GM23248 (cell line): Measurements from ENCODE around the gene STX8. TPM values are rescaled to one million over a fixed set of nuclear protein-coding genes. Genes with fewer than 3 reads are reported as not detected.

Source experiments
- DNase-seq: peaks from one replicate; pipeline ENCODE4 v3.0.0-alpha.2; 2015
- H2AFZ ChIP-seq: fragments of 200-600 bp; sonication (generic); 2 replicates; pipeline ENCODE4 v1.6.1; 2016; ENCODE audit warnings: antibody characterized with exemption
- H3F3A ChIP-seq: fragments of 200-600 bp; sonication (generic); 2 replicates; pipeline ENCODE4 v1.6.1; 2016; ENCODE audit warnings: mild to moderate bottlenecking, antibody characterized with exemption, mixed run types; ENCODE audit not compliant: insufficient read depth
- H3K27ac ChIP-seq: fragments of 200-600 bp; sonication (generic); 2 replicates; pipeline ENCODE4 v1.5.1; 2016; ENCODE audit warnings: mild to moderate bottlenecking
- H3K27me3 ChIP-seq: fragments of 200-600 bp; sonication (generic); replicated peaks from 2 replicates; pipeline ENCODE4 v1.6.1; 2016; ENCODE audit warnings: mild to moderate bottlenecking; ENCODE audit not compliant: insufficient read depth
- H3K36me3 ChIP-seq: fragments of 200-600 bp; sonication (generic); 2 replicates; pipeline ENCODE4 v1.6.1; 2016; ENCODE audit warnings: low read depth, mild to moderate bottlenecking
- H3K4me1 ChIP-seq: fragments of 200-600 bp; sonication (generic); 2 replicates; pipeline ENCODE4 v1.6.1; 2016; ENCODE audit warnings: mild to moderate bottlenecking; ENCODE audit not compliant: insufficient read depth
- H3K4me2 ChIP-seq: fragments of 200-600 bp; sonication (generic); one replicate; pipeline ENCODE4 v1.6.1; 2016; ENCODE audit warnings: mild to moderate bottlenecking; ENCODE audit not compliant: unreplicated experiment
- H3K4me3 ChIP-seq: fragments of 200-600 bp; sonication (generic); 2 replicates; pipeline ENCODE4 v1.5.1; 2016; ENCODE audit warnings: mild to moderate bottlenecking
- H3K79me2 ChIP-seq: fragments of 200-600 bp; sonication (generic); 2 replicates; pipeline ENCODE4 v1.6.1; 2016; ENCODE audit warnings: mild to moderate bottlenecking; ENCODE audit not compliant: insufficient read depth
- H3K9ac ChIP-seq: fragments of 200-600 bp; sonication (generic); 2 replicates; pipeline ENCODE4 v1.6.1; 2016; ENCODE audit warnings: mild to moderate bottlenecking
- H3K9me2 ChIP-seq: fragments of 200-600 bp; sonication (generic); 2 replicates; pipeline ENCODE4 v1.6.1; 2016; ENCODE audit warnings: mixed run types, mild to moderate bottlenecking, moderate library complexity; ENCODE audit not compliant: insufficient read depth
- H3K9me3 ChIP-seq: fragments of 200-600 bp; sonication (generic); one replicate; pipeline ENCODE4 v1.6.1; 2017; ENCODE audit warnings: low read depth
- H4K20me1 ChIP-seq: fragments of 200-600 bp; sonication (generic); 2 replicates; pipeline ENCODE4 v1.6.0; 2016; ENCODE audit not compliant: insufficient read depth
- EZH2 ChIP-seq: fragments of 200-600 bp; sonication (generic); IDR thresholded peaks from 2 replicates; pipeline ENCODE4 v1.6.1; 2018; ENCODE audit warnings: antibody characterized with exemption, mild to moderate bottlenecking; ENCODE audit not compliant: insufficient read depth, poor library complexity, severe bottlenecking
- EZH2phosphoT487 ChIP-seq: fragments of 200-600 bp; sonication (generic); IDR thresholded peaks from 2 replicates; pipeline ENCODE4 v1.6.1; 2018; ENCODE audit warnings: antibody characterized with exemption, moderate library complexity, mild to moderate bottlenecking, low read depth; ENCODE audit not compliant: insufficient read depth
- WGBS, 2 experiments: methylation state at CpG; one replicate each; pipeline ENCODE4 v1.1.6; 2015 to 2017; ENCODE audit warnings: low lambda C conversion rate in 2 of 2, low coverage in 1 of 2; ENCODE audit errors: missing lambda C conversion rate in 2 of 2; 5-methylcytosine and 5-hydroxymethylcytosine counted together
- in situ Hi-C: fragments of 300-500 bp; cut with MboI; formaldehyde crosslinking; loops from 2 replicates; pipeline ENCODE4 v1.15.0; 2020
- polyA plus RNA-seq: library from polyadenylated mRNA; unstranded; fragments of >200 nt; fragmentation: Nextera tagmentation; extraction: Ambion mirVana; gene quantifications from 2 replicates; pipeline ENCODE4 v1.2.1, GENCODE V29; 2016
- total RNA-seq: library from RNA; depleted of rRNA; stranded (reverse); fragments of >200 nt; shearing (Covaris generic); gene quantifications from 2 replicates; pipeline ENCODE4 v1.2.3, GENCODE V29; 2014

STX8 gene
- total and polyA plus RNA-seq, 2 experiments from 2014 or later: 40.7 to 84.3 TPM

DNA sequence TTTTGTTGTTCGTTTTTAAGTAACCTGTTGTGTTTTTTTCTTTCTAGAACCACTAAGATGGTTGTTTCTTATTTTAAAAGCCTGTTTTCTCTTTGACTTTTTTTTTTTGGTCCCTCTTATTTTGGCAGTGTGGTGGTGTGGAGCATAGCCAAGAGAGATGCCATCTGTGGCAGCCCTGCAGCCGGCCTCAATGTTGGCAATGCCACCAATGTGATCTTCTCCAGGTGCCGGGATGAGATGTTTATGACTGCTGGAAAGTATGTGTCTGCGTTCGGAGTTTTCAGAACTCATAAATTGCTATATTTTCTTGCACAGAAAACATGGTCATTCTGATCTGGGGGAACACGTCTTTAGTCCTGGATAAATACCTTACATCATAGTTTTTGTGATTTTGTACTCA lies 18.4 kb upstream of the STX8 start:
- no peaks in the 10 kb centered on the region for H3F3A ChIP-seq
- WGBS, 2 experiments: 33 to 38% methylated on average over 6 of the region's 6 CpGs
- in situ Hi-C loops: loop anchor here (5.0 kb wide), 1 partner anchor 48 kb away; no protein-coding TSS in a partner anchor

DNA sequence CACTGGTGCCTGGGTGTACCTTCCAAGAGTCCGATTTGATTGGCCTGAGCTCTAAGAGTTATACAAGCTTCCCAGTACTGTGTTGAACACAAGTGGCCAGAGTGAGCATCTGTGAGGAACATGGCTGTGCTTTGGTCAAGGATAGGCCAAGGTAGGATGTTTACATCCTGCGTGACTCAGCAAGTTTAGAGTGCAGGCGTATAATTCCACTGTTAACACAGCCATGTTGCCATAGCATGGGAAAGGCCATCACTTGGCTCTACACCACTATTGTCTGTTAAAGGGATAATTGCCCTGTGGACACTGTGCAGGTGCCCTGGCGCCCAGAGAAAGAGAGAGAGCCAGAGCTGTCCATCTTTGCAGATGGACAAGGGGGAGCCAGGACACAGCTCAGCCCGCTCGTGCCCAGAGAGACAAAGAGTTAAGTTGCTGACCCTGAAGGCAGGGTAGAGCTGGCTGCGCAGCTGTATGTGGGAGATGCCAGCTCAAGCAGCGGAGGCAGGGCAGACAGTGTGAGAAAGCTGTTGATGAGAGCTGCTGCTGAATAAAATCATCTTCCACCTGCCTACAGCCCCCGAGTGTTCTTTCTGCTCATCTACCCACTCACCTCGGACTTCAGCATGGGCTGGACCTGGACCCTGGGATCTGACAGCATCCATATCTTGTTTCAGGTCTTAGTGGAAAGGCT lies 12.5 kb upstream of the STX8 start:
- H3K27me3 ChIP-seq: no peaks in the 10 kb centered on the region
- in situ Hi-C loops: no loop called here

More for the DNA sequence above, 18.4 kb upstream of the STX8 start:
- Histone ChIP-seq H3K4me1 (no peaks in the 10 kb centered on the region), H3K9ac (no peak overlapping the region), H3K4me2 (no peak overlapping the region), H4K20me1 (no peaks in the 10 kb centered on the region), H2AFZ (no peak overlapping the region), H3K4me3 (no peak overlapping the region), H3K27me3 (no peaks in the 10 kb centered on the region), H3K36me3 (no peaks in the 10 kb centered on the region), H3K9me2 (no peaks in the 10 kb centered on the region), H3K79me2 (no peaks in the 10 kb centered on the region), H3K9me3 (no peaks in the 10 kb centered on the region), H3K27ac (no peak overlapping the region)
- TF ChIP-seq EZH2 (no peak), EZH2phosphoT487 (no peak)
- DNase-seq: no peak

DNA sequence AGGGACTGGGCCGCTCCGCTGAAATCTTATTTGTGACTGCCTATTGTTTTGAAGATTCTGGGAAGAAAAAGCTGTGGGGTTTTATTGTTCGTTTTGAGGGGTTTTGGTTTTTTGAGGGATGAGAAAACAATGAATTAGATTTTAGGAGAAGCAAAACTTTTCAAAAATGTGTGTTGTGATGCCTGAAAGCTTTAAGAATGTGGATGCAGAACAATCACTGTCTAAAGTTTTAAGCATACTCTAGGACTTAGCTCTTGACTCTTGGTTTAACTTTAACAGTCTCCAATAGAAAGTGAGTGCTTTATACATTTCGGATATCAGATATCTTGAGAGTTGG lies 1.7 kb upstream of the STX8 start:
- Histone ChIP-seq H2AFZ (peak overlapping the region; percentile 96), H3K27ac (no peak overlapping the region), H3K4me2 (peak overlapping the region; percentile 89), H3K4me3 (no peak overlapping the region), H3K4me1 (no peaks in the 10 kb centered on the region; the same call in 1 of the 2 replicates), H3K79me2 (peaks cover 23% of the 10 kb centered on the region), H3K9me2 (no peaks in the 10 kb centered on the region), H3K9me3 (no peaks in the 10 kb centered on the region), H3K9ac (no peak overlapping the region; the same call in 1 of the 2 replicates), H3K27me3 (no peaks in the 10 kb centered on the region), H3F3A (no peaks in the 10 kb centered on the region; the same call in 1 of the 2 replicates), H3K36me3 (no peaks in the 10 kb centered on the region), H4K20me1 (no peaks in the 10 kb centered on the region)
- 13 to 16% methylated on average over 4 of the region's 4 CpGs for WGBS, 2 experiments
- DNase-seq: no peak
- TF ChIP-seq EZH2phosphoT487: no peak
- TF ChIP-seq EZH2: no peak
- in situ Hi-C loops: no loop called here

More for the DNA sequence above, 12.5 kb upstream of the STX8 start:
- no peak overlapping the region for H3K4me3 ChIP-seq
- H3K9me2 ChIP-seq: no peaks in the 10 kb centered on the region
- no peaks in the 10 kb centered on the region for H3K4me1 ChIP-seq
- no peaks in the 10 kb centered on the region for H4K20me1 ChIP-seq
- DNase-seq: no peak
- H3F3A ChIP-seq: no peaks in the 10 kb centered on the region
- TF ChIP-seq EZH2phosphoT487 (no peak), EZH2 (no peak)
- H3K79me2 ChIP-seq: no peaks in the 10 kb centered on the region
- H3K9me3 ChIP-seq: no peaks in the 10 kb centered on the region
- no peak overlapping the region for H3K27ac ChIP-seq
- H3K9ac ChIP-seq: no peak overlapping the region
- no peaks in the 10 kb centered on the region for H3K36me3 ChIP-seq
- H3K4me2 ChIP-seq: no peak overlapping the region
- 61 to 62% methylated on average over 10 of the region's 10 CpGs for WGBS, 2 experiments
- no peak overlapping the region for H2AFZ ChIP-seq

DNA sequence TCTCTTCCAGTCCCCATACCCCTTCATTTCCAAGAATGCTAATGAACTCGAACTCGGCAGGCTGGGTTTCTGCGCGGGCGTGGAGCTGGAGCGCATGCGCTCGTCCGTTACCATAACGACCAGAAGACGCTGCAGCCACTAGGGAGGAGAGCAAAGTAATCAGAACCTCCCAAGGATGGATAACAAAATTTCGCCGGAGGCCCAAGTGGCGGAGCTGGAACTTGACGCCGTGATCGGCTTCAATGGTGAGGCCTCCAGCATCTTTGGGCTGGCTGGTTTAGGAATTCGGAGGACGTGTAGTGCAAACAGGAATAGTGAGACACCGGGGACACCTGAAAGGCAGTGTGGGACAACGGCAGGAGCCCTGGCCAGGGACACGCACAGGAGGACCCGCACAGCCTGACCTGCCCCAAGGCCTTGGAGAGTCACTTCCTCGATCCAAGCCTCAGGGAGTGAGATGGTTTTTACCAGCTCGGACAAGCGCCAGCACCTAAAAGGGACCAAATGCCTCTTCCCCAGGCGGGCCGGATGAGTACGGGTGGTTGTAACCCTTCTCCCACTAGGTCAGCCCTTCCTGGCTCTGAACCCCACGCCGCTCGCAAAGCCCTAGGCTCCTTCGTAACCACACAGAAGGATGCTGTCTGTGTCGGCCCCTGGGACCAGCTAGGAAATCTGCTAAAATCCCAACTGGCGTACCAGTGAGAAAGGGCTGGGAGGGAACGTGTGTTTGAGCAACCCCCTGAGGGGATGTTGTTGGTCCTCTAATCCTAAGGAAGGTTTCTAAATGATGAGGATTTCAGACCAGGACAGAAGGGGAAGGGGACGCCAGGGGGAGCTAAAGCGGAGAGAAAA lies 1.1 kb upstream of the STX8 start, which contains the start of gene CFAP52:
TSS of gene CFAP52 (plus strand) at position 122 of the 852 bp plus-strand sequence. CDS start at position 176, 54 bp downstream.
- H3K27ac ChIP-seq: 0 out of 2 replicates have a peak within 1 kb of the TSS, but pooled peaks have one; percentile 0
- H3K9me3 ChIP-seq: no peaks in the 10 kb centered on the region
- H3K4me2 ChIP-seq: peak within 1 kb of the TSS; percentile 89
- H3K9me2 ChIP-seq: no peaks in the 10 kb centered on the region
- H3K9ac ChIP-seq: peak within 1 kb of the TSS; percentile 85
- H3F3A ChIP-seq: no peaks in the 10 kb centered on the region; the same call in 1 of the 2 replicates
- in situ Hi-C loops: no loop called here
- H4K20me1 ChIP-seq: no peaks in the 10 kb centered on the region
- no peaks in the 10 kb centered on the region for H3K27me3 ChIP-seq
- no peaks in the 10 kb centered on the region for H3K36me3 ChIP-seq
- peak within 1 kb of the TSS; percentile 96 for H2AFZ ChIP-seq
- H3K4me3 ChIP-seq: peak within 1 kb of the TSS; percentile 93
- 1 to 2% methylated on average over 38 of the region's 38 CpGs for WGBS, 2 experiments
- DNase-seq: peak; percentile 90
- no peaks in the 10 kb centered on the region; the same call in 1 of the 2 replicates for H3K4me1 ChIP-seq
- peaks cover 24% of the 10 kb centered on the region for H3K79me2 ChIP-seq
- TF ChIP-seq EZH2phosphoT487 (no peak), EZH2 (no peak)
